ENCODE measurements around the gene SCMH1. TPM values are rescaled to one million over a fixed set of nuclear protein-coding genes. Genes with fewer than 3 reads are reported as not detected.

SCMH1 gene
- total and polyA plus RNA-seq, 2 donors (not counting 3 experiments of a cell fraction or from before 2014, with no cell fraction given), result 39.9 to 40.7 TPM

GRCh38 chr1:41046347-41046775 is 195.7 kb downstream of the SCMH1 start:
- no peak for DNase-seq (ENCODE audit: low read depth, low spot score)
- H3K27ac ChIP-seq (ENCODE audit: insufficient read depth, low read depth, low read length), result peak overlapping the region; percentile 53
- TF ChIP-seq POLR2AphosphoS5 (IDR thresholded peaks at IDR 0.05; ENCODE audit: insufficient read depth, low read depth, low read length), result no peak
- TF ChIP-seq, protein P1, sequence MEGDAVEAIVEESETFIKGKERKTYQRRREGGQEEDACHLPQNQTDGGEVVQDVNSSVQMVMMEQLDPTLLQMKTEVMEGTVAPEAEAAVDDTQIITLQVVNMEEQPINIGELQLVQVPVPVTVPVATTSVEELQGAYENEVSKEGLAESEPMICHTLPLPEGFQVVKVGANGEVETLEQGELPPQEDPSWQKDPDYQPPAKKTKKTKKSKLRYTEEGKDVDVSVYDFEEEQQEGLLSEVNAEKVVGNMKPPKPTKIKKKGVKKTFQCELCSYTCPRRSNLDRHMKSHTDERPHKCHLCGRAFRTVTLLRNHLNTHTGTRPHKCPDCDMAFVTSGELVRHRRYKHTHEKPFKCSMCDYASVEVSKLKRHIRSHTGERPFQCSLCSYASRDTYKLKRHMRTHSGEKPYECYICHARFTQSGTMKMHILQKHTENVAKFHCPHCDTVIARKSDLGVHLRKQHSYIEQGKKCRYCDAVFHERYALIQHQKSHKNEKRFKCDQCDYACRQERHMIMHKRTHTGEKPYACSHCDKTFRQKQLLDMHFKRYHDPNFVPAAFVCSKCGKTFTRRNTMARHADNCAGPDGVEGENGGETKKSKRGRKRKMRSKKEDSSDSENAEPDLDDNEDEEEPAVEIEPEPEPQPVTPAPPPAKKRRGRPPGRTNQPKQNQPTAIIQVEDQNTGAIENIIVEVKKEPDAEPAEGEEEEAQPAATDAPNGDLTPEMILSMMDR (IDR thresholded peaks at IDR 0.05; ENCODE audit: extremely low read depth in 1 of 2, insufficient read depth in 1 of 2, low read depth in 1 of 2, low read length in 2 of 2), result no peak
- TF ChIP-seq FOS (IDR thresholded peaks at IDR 0.05; ENCODE audit: borderline replicate concordance, insufficient read depth, low read length), result no peak
- no peak for TF ChIP-seq EZH2 (IDR thresholded peaks at IDR 0.05; ENCODE audit: borderline replicate concordance, low read depth, low read length, severe bottlenecking)
- no peak for TF ChIP-seq GATA2 (IDR thresholded peaks at IDR 0.05; ENCODE audit: insufficient read depth, insufficient read length, low read depth, low read length)
- TF ChIP-seq MYC (IDR thresholded peaks at IDR 0.05; ENCODE audit: low read depth, low read length), result no peak
- no peak for TF ChIP-seq MAX (IDR thresholded peaks at IDR 0.05; ENCODE audit: insufficient read depth, insufficient read length)
- no peak for TF ChIP-seq JUN (IDR thresholded peaks at IDR 0.05; ENCODE audit: borderline replicate concordance, insufficient read depth, insufficient read length, low read depth)
- TF ChIP-seq POLR2A (IDR thresholded peaks at IDR 0.05; ENCODE audit: low read depth, low read length), result no peak
- peaks cover 0 to 8% of the 10 kb centered on the region in 2 experiments for H3K36me3 ChIP-seq (ENCODE audit: control insufficient read depth in 2 of 2, extremely low read depth in 1 of 2, insufficient read depth in 2 of 2, low read length in 2 of 2)
- BruUV-seq (replicated peaks), result no TSS peak
- no peak for FAIRE-seq
- no peak overlapping the region for H2AFZ ChIP-seq (ENCODE audit: low read depth, low read length)
- no peaks in the 10 kb centered on the region for H3K9me1 ChIP-seq (replicated peaks; ENCODE audit: control insufficient read depth, extremely low read depth, insufficient read depth, low read length)
- H3K9me3 ChIP-seq (replicated peaks; ENCODE audit: control insufficient read depth, insufficient read depth, low read length), result no peaks in the 10 kb centered on the region
- ChIA-PET CTCF (interaction anchor here (1.6 kb wide), 1 partner anchor 43 kb away, joined by 5 read pairs; no protein-coding TSS in a partner anchor), POLR2A (no interaction called here)
- H3K4me2 ChIP-seq (ENCODE audit: insufficient read depth, low read length), result no peak overlapping the region
- no peak overlapping the region for H3K9ac ChIP-seq (replicated peaks; ENCODE audit: extremely low read depth, insufficient read depth, low read length)
- H3K79me2 ChIP-seq (ENCODE audit: control insufficient read depth, insufficient read depth, low read length), result no peaks in the 10 kb centered on the region
- dilution Hi-C loops (cut with MboI; ENCODE audit: extremely low pct_ligation_motif_present, low sequenced_read_pairs), result no loop called here
- H3K4me3 ChIP-seq (replicated peaks in 1 of 3; ENCODE audit: insufficient read depth in 1 of 3, low read depth in 1 of 3, low read length in 3 of 3), result no peak overlapping the region
- H3K27me3 ChIP-seq (ENCODE audit: control insufficient read depth in 2 of 2, insufficient read depth in 2 of 2, low read length in 2 of 2), result no peaks in the 10 kb centered on the region
- peaks cover 38% of the 10 kb centered on the region for H3K4me1 ChIP-seq (ENCODE audit: control insufficient read depth, extremely low read depth, insufficient read depth, low read length)
- H4K20me1 ChIP-seq (replicated peaks; ENCODE audit: control insufficient read depth, extremely low read depth, insufficient read depth, low read length), result no peaks in the 10 kb centered on the region
- intact Hi-C loops (cut with micrococcal nuclease), result loop anchor here (5.0 kb wide), 1 partner anchor 76 kb away; no protein-coding TSS in a partner anchor

Data from endothelial cell of umbilical vein (primary cell).